Measurements from ENCODE around the gene CMIP. TPM values are rescaled to one million over a fixed set of nuclear protein-coding genes. Genes with fewer than 3 reads are reported as not detected.

CMIP gene
- total RNA-seq, result 20.6 and 45.6 TPM in 2 replicates

DNA sequence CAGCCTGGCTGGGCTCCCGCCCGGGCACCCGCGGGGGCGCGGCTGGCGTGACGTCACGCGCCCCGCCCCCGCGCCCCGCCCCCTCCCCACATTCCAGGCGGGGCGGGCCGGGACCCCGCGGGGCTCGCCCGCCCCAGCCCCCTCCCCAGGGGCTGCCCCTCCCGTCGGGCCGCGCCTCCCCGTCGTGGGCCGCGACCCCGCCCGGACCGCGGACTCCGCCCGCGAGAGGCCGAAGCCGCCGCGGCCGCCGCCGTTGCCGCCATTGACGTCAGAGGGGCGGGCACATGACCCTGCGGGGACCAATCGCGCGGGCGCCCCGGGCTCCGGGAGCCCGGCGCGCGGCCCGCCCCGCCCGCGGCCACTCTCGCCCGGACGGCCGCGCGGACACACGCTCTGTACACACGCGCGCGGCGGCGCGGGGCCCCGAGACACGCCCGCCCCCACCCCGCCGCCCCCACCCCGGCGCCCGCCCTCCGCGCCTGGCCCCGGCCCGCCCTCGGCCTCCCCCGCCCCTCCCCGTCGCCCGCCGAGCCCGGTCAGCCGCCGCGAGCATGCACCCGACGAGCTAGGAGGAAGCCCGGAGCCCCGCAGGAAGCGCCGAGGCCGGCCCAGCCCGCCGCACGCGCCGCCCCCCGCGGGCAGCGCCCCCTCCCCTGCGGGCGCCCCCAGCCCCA is at the start of gene CMIP:
Gene CMIP (plus strand): TSS at position 361 of the 674 bp plus-strand sequence.

Other genes starting within 250 kb of the CMIP start
- 0.09 TPM in 1 of 2 replicates, not detected in the other for gene BCO1, start 206.1 kb upstream of the CMIP start, total RNA-seq
- gene GAN, start 129.8 kb upstream of the CMIP start, total RNA-seq, result 8.5 and 10.8 TPM in 2 replicates